Dedifferentiated amniotic fluid mesenchymal stem cell (primary cell): ENCODE measurements around the gene TTBK1.

Experiments
- DNase-seq: peaks from one replicate; pipeline ENCODE4 v3.0.0-alpha.2; 2016; ENCODE audit errors: extremely low spot score

TTBK1 gene

DNA sequence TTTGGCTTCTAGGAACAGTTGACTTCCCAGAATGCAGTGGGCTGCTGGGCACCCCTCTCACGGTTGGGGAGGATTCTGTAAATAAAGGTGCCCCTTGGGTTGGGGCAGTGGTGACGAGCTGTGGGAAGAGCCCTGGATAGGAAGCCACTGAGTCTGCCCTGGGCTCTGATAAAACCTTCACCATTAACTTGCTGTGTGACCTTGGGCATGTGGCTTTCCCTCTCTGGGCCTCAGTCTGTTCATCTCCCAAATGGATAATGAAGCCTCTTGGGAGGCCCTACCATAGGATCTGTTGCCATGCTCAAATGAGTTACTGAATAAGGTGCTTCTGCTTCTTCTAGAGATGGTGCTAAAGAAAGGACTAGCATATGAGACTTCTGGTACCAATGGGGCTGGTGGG lies 61.6 kb downstream of the TTBK1 start:
- no peak for DNase-seq

DNA sequence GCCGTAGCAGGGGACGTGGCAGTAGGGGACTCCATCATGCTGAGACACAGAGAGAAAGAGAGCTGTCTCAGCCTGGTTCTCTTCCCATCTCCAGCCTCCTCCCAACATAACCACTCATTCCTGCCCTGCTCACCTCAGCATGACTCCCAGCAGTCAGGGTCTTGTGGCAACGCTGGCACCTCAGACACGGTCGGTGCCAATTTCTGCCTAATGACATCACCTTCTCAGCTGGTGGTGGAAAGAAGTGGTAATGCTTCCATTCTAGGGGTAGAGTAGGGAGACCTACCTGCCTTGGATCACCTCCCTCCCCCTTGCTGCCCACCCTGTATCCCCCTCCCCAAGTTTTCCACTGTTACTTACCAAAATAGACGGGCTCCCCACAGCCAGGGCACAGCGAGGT lies 62.8 kb downstream of the TTBK1 start:
- DNase-seq = no peak

DNA sequence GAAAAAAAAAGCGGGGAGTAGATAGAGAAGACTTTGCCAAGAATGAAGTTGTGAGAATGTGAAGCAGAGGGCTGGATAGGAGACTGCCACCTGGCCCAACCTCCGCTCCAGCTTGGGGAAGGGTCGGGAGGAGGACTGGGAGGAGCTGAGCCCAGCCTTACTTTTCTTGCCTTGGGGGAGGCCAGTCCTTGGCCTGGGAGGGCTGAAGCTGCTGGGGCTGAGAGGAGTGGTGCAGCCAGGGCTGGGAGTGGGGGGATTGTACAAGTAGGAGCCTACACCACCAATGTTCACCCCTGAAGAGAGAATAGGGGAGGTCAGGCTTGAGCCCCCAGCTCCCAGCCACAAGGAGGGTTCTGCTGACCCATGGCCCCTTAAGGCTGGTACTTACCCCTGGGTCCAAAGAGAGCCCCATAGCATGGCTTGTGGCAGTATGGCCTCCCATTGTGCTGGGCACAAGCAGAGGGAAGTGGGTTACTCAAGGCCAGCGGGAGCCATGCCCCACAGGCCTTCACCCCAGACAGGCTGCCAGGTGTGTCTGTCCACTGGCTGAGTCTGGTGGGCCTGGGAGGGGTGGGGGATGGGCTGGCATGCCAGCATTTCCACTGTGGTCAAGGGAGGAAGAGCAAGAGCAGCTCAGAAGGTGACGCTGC lies 64.3 kb downstream of the TTBK1 start:
- no peak for DNase-seq

DNA sequence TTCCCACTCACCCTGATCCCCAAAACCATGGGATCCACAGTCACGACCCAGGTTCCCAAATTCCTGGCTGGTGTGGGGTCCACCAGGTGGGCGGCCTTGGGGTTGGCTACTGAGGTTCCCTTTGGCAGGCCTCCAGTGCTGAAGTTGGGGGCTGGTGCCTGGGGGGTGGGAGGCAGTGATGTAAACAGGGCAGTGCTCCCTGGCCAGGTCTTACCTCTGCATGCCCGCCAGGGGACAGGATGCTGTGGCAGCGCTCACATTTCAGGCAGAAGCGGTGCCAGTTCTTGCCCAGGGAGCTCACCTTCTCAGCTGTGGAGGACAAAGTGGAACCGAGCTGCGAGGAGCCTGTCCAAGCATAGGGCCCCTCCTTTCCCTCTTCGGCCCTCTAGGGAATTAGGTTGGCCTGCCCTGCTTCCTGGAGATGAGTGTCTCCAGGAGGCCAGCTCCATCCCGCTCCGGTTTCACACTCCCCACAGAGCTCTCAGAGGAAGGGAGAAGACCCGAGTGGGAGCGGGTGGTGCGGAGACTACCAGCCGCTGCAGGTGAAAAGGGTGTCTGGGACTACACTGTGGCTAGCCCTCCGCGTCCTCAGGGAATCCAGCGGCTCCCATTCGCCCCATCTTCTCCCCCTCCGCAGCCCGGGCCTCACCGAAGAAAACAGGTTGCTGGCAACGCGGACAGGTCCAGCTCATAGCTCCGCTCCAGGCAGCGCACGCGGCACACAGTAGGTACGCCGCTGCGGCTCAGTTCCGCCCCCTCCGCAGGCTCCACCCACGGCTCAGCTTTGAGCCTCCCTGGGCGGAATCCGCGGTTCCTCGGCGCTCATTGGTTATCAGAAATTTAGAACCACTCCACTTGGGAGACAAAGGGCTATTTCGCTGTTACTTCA lies 65.1 kb downstream of the TTBK1 start, which contains the start of gene CRIP3:
Gene CRIP3 (minus strand): TSS at position 726 of the 889 bp plus-strand sequence. CDS start 34 bp downstream, at position 692.
- no peak for DNase-seq

DNA sequence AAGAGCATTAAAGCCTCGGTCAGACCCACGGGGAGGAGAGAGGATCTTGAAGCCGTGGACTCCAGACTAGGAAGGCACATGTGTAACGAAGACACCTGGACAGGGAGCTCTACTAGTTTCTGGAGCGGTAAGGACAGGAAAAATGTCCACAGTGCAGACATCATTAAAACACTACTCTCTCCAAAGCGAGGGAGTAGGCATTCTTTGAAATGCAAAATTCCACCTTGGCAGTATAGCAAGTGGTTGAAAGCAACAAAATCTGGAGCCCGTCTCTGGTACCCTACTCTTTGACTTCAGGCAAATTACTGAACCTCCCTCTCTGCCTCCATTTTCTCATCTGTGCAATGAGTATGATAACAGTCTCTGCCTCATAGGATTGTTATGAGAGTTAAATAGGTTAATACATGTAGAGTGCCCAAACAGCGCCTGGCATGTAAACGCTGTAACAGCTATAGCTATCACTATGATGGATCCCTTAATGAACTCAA lies 65.8 kb downstream of the TTBK1 start:
- no peak for DNase-seq

DNA sequence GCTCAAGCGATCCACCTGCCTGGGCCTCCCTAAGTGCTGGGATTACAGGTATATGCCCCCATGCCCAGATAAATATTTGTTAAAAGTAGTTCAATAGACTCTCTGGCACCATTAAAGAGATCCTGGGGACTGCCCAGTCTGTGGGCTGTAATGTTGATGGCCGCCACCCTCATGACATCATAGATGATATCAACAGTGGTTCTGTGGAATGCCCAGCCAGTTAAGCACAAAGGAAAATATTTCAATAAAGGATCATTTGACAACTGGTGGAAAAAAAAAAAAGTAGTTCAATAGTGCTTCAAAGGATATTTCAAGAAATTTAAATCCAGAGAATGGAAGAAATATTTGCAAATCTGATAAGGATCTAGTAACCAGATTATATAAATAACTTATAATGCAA lies 66.9 kb downstream of the TTBK1 start:
- DNase-seq = no peak

DNA sequence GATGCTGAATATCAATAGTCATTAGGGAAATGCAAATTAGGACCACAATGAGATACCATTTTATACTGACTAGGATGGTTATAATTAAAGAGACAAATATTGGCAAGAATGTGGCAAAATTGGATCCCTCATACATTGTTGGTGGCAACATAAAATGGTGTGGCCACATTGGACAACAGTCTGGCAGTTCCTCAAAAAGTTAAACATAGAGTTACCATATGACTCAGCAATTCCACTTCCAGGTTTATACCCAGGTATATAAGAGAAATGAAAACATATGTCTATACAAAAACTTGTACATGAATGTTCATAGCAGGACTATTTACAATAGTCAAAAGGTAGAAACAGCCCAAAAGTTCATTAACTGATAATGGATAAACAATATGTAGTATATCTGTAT lies 67.3 kb downstream of the TTBK1 start:
- no peak for DNase-seq

DNA sequence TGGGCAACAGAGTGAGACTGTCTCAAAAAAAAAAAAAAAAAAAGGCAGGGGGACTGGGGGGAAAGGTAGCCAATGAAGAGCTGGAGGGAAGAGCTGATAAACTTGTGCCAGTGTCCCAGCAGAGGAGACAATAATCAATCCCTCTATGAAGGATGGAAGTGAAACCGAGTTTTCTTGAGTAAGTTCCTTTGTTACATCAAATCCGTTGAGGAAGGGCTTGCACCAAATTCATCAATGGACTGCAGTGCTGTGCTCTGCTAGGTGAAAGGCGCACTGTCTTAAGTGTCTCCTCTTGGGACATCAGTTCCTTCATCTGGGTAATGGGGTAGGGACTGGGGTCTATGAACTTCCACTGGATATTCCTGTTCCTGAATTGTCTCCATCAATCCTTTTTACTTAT lies 68.4 kb downstream of the TTBK1 start:
- no peak for DNase-seq

DNA sequence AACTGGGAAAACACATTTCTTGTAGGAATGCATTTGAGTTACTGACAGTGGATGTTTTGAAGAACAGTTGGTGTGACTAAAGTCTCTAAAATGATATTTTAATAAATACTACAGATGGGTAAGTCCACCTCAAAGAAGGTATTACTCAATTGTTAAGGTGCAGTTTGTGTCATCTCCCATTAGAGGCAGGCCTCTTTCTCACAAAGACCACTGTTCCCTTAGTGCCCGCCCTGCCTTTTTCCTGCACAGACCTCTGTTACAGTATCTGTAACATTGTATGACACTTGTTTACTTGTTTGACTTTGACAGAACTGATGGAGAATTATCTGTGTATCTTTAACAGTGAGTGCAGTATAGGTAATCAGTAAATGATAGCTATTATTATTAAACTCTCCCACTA lies 70.5 kb downstream of the TTBK1 start:
- DNase-seq = no peak

DNA sequence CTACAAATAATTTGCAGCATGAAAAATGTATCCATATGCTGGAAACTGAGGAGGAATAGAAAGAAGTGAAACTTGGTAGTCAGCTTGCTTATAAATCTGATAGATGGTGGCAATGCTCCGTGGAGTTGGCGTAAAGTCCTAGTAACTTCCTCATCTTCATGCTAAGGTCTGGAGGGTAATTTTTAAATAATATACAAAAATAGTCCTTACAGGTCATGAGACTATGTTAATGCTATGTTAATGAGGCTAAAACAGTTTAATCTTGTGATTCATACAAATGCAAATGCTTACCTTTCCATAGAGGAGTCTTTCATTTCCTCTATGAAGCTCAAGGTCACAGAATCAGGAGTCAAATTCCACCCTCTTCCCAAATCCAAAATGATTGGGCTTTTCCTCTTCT lies 74.7 kb downstream of the TTBK1 start:
- DNase-seq = no peak

DNA sequence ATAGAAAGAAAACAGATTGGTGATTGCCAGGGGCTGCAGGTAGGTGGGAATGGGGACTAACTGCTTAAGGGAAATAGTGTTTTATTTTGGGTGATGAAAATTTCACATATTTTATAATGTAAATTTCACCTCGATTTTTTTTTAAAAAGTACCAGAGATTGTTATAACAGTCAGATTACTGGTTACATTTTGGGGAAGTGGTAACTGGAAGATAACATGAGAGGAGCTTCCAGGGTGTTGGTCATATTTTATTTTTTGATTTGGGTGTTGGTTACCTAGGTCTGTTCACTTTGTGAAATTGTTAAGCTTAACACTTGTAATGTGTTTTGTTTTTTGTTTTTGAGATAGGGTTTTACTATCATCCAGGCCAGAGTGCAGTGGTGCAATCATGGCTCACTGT lies 82.6 kb downstream of the TTBK1 start:
- DNase-seq = no peak

DNA sequence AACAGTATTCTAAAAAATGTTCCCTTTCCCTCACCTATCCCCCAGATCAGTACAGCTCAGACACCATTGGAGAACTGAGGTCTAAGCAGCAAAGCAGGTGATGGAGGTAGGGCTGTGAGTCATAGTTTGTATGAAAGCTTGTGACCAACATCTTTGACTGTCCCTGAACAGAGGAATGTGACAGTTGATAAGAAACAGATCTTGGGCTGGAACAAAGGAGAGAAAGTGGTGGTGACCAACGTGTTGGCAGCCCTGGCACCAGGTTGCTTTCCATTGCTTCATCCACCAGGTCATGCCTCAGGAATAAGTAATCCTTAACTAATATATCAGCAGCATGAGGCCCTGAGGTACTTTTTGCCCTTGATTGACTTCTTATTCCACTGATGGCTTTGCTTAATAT lies 85.2 kb downstream of the TTBK1 start:
- no peak for DNase-seq

DNA sequence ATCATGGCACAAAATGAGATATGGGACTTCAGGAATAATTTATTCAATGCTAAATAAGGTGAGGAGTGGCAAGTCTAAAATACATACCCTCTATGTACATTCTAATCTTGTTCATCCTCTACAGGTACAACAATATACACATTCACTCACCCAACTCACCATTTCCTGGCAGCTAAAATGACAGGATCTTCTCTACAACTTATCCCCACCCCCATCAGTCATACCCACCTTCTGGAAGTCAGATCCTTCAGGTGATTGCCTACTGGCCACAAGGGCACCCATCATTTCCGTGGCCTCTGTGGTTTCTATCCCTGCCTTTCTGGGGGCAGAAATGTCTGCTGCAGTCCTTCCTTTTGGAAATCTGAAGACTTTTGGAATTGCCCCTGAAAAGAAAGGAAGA lies 88.2 kb downstream of the TTBK1 start:
- no peak for DNase-seq

DNA sequence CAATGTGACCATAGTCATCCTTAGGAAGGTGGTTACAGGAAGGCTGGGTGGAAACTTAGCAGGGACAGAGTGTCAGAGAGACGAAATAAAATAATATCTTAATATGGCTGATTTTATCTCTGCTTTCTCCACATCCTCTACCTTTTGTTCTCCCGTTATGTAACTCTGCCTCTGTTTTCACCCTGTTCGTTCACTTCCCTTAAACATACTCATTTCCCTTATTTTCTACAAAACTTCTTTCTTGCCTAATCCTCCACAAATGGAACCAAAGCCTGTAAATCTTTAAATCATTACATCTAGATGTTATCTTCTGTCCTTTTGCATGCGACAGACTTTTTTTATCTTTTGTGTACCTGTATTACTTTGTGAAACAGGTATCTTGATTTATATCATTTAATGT lies 88.6 kb downstream of the TTBK1 start:
- DNase-seq = no peak

DNA sequence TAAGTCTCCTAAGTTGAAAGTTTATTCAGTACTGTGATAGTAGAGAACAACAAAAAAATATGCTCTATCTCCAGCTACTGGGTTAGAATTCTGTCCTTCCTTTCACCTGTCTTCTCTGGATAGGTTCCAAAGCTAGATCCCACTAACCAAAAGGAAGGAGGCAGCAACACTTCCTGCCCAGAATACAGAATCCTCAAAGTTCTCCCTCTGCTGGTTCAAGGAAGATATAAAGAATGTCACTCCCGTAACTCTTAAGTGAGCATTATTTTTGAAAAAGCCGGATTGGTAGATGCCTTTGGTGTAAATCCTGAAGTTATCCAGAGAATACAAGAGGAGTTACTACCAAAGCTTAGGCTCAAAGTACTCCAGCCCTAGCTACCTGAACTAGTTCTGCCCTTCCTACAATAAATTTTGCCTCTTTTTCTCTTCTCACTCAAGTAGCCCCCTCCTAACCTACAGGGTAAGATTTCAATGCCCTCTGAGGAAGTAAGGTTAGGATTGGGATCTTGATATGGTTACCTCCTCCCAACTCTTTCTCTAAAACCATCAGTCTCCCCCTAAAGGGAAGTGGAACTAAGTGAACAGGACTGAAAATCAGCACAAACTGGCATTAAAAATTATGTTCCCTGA lies 91.3 kb downstream of the TTBK1 start:
- peak; percentile 65 for DNase-seq

DNA sequence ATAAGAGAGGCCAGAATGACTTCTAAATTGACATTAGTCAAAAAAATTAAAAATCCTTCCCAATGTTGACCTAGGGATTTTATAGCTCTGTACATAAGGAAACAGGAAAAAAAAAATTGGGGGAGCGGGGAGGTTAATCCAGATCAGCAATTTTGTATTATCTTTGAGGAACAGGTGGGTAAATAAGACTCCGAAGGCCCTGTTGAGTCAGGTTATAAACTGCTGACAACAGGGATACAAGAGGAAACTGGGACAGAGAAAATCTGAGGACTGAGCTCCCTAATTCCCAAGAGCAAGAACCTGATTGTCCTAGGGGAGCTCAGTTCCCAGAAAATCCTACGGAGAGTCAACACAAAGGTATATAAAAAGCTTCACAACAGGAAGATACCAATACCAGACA lies 92.2 kb downstream of the TTBK1 start:
- no peak for DNase-seq

DNA sequence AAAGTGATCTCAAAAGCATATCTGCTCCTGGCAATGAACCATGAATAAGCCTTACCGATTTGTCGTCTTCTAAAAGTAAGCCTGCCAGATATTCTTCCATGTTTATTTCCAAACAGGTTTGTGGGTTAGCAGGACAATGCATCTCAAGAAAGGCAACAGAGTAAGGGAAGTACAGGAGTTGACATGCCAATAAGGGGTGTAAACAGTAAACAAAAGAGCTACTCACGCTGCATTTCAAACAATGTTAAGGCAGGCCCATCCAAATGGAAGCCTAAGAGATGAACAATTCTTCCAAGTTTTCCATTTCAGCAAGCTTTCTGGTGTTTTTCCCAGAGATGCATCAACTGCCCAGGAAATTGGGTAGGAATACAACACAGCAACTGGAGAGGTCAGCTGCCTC lies 93.1 kb downstream of the TTBK1 start:
- no peak for DNase-seq
